Choroid plexus epithelial cell (primary cell): Measurements from ENCODE around the gene CISH.
A peak's percentile ranks its signal among the peaks of the same experiment; 100 is the strongest.

ENCODE experiments used
- DNase-seq: peaks from one replicate; pipeline ENCODE4 v3.0.0-alpha.2; 2010; ENCODE audit warnings: low read depth
- H3K4me3 ChIP-seq: 2 replicates; pipeline ENCODE4 v1.5.1; 2011; ENCODE audit warnings: low read depth, mild to moderate bottlenecking, control low read depth, low read length, moderate library complexity
- CTCF ChIP-seq: conservative IDR thresholded peaks from 2 replicates; pipeline ENCODE4 v1.5.1; 2011; ENCODE audit warnings: low read depth, mild to moderate bottlenecking, control low read depth, inconsistent platforms, low read length, moderate library complexity

CISH gene

GRCh38 chr3:50573566-50574443, 37.8 kb downstream of the CISH start:
- H3K4me3 ChIP-seq, result no peak overlapping the region
- no peak for DNase-seq
- no peak for TF ChIP-seq CTCF

- no peak overlapping the region for H3K4me3 ChIP-seq
- TF ChIP-seq CTCF, result no peak
- no peak for DNase-seq
Observed at GRCh38 chr3:50572801-50573371, 38.7 kb downstream of the CISH start.

- DNase-seq, result peak; percentile 77
- peak; percentile 95 for TF ChIP-seq CTCF
- no peak overlapping the region for H3K4me3 ChIP-seq
Observed at GRCh38 chr3:50572158-50572557, 39.4 kb downstream of the CISH start.

GRCh38 chr3:50571486-50571885, 40.1 kb downstream of the CISH start:
- DNase-seq, result no peak
- no peak overlapping the region for H3K4me3 ChIP-seq
- TF ChIP-seq CTCF, result peak; percentile 7

GRCh38 chr3:50570508-50571279, 40.9 kb downstream of the CISH start:
- H3K4me3 ChIP-seq, result no peak overlapping the region
- no peak for DNase-seq
- TF ChIP-seq CTCF, result no peak

- DNase-seq, result peak; percentile 96
- TF ChIP-seq CTCF, result no peak
- peak within 1 kb of the TSS; percentile 88 for H3K4me3 ChIP-seq
Observed at GRCh38 chr3:50568947-50569749, 42.4 kb downstream of the CISH start, which contains the start of gene HEMK1. HEMK1 (plus strand) TSS chr3:50569522; CDS start chr3:50571105, 1,583 bp downstream.
